Stimulated activated effector memory CD8-positive, alpha-beta T cell treated with anti-CD3 and anti-CD28 coated beads, Interleukin-12 subunit alpha, Interleukin-12 subunit beta, amount 100 ng/mL, for 72 hours (primary cell): ENCODE measurements around the gene POLRMT.
A peak's percentile ranks its signal among the peaks of the same experiment; 100 is the strongest.
"Not testable (repeated sequence)": the region's sequence is repeated elsewhere in the genome, so short reads cannot be mapped to it uniquely, and the experiment has no call there.

ENCODE experiments used
- ATAC-seq: fragments of 150-1000 bp; cut with Tn5 transposase; 2 replicates; pipeline ENCODE4 v1.10.0; 2021
- DNase-seq, 2 donors: peaks; one replicate each; pipeline ENCODE4 v3.0.0; 2021 to 2022; ENCODE audit warnings: low spot score in 2 of 2
- H3K27ac Mint-ChIP-seq: one replicate; pipeline ENCODE4 v1.8.0; 2022; ENCODE audit warnings: mild to moderate bottlenecking, mixed read lengths
- H3K36me3 Mint-ChIP-seq: one replicate; pipeline ENCODE4 v1.8.0; 2022; ENCODE audit warnings: mild to moderate bottlenecking, mixed read lengths
- H3K4me1 Mint-ChIP-seq: one replicate; pipeline ENCODE4 v1.8.0; 2022; ENCODE audit warnings: mixed read lengths
- H3K4me3 Mint-ChIP-seq: one replicate; pipeline ENCODE4 v1.8.0; 2022; ENCODE audit warnings: mild to moderate bottlenecking, mixed read lengths
- H3K9me3 Mint-ChIP-seq: one replicate; pipeline ENCODE4 v1.8.0; 2022; ENCODE audit warnings: mixed read lengths

Gene POLRMT

DNA sequence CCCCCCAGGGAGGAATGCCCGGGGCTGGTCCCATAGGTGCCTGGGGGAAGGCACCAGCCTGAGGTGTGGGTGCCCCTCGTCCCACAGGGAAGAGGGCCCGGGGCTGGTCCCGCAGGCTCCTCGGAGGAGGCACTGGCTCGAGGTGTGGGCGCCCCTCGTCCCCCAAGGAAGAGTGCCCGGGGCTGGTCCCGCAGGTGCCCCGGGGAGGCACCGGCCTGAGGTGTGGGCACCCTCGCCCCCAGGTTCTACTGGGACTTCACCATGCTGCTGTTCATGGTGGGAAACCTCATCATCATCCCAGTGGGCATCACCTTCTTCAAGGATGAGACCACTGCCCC lies 30.1 kb downstream of the POLRMT start:
- not testable (repeated sequence) for H3K36me3 Mint-ChIP-seq, H3K9me3 Mint-ChIP-seq, DNase-seq, H3K4me3 Mint-ChIP-seq, ATAC-seq, H3K27ac Mint-ChIP-seq, H3K4me1 Mint-ChIP-seq

DNA sequence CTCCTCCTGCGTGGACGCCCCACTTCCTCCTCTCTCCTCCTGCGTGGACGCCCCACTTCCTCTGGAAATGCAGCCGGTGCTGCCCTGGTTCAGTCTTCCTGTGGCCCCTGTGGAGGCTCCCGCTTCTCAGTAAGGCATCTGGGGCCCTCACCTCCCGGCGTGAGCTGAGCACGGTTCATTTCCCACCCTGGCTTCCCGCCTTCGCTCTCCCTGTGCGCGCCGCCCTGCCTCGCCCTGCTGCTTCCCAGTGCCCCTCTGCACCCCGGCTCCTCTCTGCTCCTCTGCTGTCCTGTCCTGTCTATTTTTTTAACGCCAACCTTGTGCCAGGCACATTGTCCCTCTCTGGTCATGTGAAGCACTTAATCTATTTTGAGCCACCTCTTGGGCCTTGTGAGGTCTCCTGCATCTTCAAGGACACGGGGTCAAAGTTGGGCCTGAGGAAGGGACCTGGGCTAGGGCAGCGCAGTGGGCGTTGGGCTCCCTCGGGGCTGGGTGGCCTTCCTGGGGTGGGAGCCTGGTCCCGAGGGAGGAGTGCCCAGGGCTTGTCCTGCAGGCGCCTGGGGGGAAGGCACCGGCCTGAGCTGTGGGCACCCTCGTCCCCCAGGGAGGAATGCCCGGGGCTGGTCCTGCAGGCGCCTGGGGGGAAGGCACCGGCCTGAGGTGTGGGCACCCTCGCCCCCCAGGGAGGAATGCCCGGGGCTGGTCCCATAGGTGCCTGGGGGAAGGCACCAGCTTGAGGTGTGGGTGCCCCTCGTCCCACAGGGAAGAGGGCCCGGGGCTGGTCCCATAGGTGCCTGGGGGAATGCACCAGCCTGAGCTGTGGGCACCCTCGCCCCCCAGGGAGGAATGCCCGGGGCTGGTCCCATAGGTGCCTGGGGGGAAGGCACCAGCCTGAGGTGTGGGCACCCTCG lies 30.7 kb downstream of the POLRMT start:
- Mint-ChIP-seq H3K4me1 (no peaks in the 10 kb centered on the region), H3K27ac (no peak overlapping the region), H3K9me3 (no peaks in the 10 kb centered on the region), H3K36me3 (no peaks in the 10 kb centered on the region), H3K4me3 (no peak overlapping the region)
- DNase-seq (no peak), ATAC-seq (no peak)

DNA sequence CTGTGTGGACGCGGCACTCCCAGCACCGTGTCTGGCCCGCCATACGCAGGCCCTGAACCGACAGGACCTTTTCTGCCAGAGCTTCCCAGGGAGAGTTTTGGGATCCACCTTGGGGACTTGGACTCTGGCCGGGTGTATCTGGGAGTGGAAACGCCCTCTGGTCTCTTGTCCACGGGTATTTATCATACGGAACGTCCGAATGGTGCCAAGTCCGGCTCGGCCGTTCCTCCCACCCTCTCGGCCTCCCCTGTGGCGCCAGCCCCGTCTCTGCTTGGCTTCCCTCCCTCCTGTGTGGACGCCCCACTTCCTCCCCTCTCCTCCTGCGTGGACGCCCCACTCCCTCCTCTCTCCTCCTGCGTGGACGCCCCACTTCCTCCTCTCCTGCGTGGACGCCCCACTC lies 31.5 kb downstream of the POLRMT start:
- Mint-ChIP-seq H3K4me1 (no peaks in the 10 kb centered on the region), H3K4me3 (no peak overlapping the region), H3K36me3 (no peaks in the 10 kb centered on the region), H3K9me3 (no peaks in the 10 kb centered on the region), H3K27ac (no peak overlapping the region)
- DNase-seq (no peak), ATAC-seq (no peak)

DNA sequence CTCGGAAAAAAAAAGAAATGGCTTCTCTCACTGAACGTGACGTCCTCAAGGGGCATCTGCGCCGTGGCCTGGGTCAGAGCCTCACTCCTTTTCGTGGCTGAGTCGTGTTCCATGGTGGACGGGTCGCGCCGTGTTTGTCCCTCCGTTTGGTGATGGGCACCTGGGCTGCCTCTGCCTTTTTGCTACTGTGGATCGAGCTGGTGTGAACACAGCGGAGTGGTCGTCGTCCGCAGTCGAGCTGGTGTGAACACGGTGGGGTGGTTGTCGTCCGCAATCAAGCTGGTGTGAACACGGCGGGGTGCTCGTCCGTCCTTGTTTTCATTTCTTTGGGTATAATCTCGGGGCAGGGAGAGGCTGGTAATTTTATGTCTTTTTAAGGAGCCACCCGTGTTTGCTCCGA lies 32.0 kb downstream of the POLRMT start:
- H3K4me1 Mint-ChIP-seq, result no peaks in the 10 kb centered on the region
- ATAC-seq (no peak), DNase-seq (no peak)
- H3K27ac Mint-ChIP-seq, result no peak overlapping the region
- H3K9me3 Mint-ChIP-seq, result no peaks in the 10 kb centered on the region
- no peaks in the 10 kb centered on the region for H3K36me3 Mint-ChIP-seq
- H3K4me3 Mint-ChIP-seq, result no peak overlapping the region

DNA sequence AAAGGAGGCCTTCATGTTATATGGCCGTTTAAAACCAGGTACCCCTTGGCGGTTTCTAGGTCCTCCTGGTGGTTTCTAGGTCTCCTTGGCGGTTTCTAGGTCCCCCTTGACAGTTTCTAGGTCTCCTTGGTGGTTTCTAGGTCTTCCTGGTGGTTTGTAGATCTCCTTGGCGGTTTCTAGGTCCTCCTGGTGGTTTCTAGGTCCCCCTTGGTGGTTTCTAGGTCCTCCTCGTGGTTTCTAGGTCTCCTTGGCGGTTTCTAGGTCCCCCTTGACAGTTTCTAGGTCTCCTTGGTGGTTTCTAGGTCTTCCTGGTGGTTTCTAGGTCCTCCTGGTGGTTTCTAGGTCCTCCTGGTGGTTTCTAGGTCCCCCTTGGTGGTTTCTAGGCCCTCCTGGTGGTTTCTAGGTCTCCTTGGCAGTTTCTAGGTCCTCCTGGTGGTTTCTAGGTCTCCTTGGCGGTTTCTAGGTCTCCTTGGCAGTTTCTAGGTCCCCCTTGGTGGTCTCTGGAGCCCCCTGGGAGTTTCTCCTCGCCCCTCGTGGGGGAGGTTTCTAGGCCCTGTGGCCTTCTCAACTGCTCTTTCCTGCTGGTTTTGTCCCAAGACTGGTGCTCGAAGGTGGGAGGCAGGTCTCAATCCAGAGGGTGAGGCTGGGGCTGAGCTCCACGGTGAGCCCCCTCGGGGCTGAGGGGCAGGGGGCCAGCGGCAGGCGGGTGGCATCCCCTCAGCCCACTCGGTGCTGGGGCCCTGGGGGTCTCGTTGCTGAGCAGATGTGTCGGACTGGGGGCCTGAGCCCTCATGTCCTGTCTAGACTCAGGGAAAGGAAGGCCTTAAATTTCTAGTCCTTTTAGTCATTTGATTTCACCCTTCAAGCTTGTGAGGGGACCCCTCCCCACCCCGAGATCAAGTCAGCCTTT lies 35.7 kb downstream of the POLRMT start:
- no peak for DNase-seq
- Mint-ChIP-seq H3K9me3 (no peaks in the 10 kb centered on the region), H3K36me3 (peaks cover 4% of the 10 kb centered on the region), H3K27ac (no peak overlapping the region), H3K4me1 (no peaks in the 10 kb centered on the region), H3K4me3 (no peak overlapping the region)
- ATAC-seq, result no peak

DNA sequence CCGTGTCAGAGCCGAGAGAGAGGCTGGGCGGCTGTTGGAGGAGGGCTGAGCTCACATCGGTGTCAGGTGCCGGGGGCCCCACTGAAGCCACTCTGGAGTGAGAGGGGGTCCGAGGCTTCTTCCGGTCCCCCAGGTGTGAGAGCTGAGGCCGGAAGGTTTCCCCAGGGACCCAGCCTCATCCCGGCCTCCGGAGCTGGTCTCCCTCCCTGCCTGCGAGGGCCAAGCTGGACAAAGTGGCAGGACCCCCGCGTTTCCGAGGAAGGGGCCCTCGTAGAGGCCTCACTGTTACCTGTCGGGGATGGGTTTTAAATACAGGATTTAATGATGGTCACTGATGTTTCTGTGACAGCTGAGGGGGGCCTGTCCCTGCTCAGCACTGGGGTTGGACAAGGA lies 37.1 kb downstream of the POLRMT start:
- no peak for DNase-seq
- no peak for ATAC-seq
- Mint-ChIP-seq H3K4me3 (no peak overlapping the region), H3K4me1 (no peaks in the 10 kb centered on the region), H3K27ac (no peak overlapping the region), H3K9me3 (no peaks in the 10 kb centered on the region), H3K36me3 (peaks cover 4% of the 10 kb centered on the region)

DNA sequence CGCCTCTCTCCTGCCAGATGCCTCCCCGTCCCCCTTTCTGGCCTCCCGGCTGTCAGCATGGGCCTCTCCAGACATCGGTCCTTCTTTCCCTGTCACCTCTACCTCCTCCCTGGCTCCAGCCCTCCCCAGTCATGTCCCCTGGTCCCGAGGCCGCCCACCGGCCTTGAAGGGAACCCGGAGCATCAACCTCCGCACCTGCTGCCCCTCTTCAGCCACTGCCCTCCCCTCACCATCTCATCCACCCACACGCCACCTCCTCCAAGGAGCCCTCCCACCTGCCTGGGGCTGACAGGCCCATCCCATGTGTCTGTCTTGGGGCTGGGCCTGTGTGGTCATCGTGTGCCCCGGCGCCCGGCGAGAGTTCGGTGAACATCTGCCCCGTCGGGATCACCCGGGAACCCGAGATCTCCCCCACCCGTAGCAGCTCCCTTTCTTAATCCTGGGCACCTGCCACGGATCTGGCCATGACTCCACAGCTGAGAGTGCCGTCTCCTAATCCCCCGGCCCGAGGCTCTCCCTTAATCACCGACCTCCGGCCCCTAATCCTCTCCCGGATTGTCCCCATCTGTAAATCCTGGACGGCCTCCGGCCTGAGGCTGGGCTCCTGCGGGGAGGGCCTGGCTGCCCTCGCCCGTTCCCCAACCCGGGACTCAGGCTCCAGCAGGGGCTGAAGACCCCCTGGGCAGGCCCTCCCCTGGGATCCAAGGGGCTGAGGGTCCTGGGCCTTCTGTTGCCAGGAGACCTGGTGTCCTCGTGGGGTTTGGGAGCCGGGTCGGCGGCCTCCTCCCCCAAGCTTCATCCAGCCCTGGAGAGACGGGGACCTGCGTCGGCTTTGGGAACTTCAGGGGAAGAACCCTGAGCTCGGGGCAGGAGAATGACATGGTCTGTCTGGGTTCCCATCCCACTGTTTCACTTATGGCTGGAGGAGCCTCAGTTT lies 37.7 kb downstream of the POLRMT start:
- Mint-ChIP-seq H3K27ac (no peak overlapping the region), H3K4me3 (no peak overlapping the region), H3K36me3 (peaks cover 4% of the 10 kb centered on the region), H3K4me1 (no peaks in the 10 kb centered on the region), H3K9me3 (no peaks in the 10 kb centered on the region)
- no peak for DNase-seq
- ATAC-seq, result no peak

DNA sequence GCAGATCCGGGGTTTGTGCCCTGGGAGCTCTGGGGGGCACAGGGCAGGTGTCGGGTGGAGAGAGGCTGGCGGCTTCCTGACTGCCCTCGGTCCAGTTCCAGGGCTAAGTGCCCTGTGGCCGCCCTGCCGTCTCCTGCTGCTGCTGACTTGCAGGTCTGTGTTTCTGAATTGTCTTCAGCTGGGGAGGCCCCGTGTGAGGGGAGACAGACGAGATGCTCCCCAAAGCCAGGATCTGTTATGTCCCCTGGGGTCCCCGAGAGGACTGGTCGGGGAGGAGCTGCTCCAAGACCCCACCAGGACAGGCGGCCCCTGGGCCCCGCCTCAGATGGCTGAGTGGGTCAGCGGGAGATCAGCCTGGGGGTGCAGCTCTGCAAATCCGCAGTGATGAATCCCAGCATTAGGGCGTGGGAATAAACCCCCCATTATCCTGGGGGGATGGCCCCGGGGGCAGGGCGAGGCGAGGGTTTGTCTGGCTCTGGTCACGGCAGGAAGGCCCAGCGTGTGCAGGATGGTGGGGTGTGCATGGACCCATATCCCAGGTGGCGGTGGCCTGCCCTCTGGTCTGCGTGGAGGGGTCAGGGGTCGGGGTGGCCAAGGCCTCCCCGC lies 39.0 kb downstream of the POLRMT start:
- Mint-ChIP-seq H3K4me1 (no peaks in the 10 kb centered on the region), H3K27ac (no peak overlapping the region), H3K9me3 (no peaks in the 10 kb centered on the region), H3K36me3 (peaks cover 4% of the 10 kb centered on the region), H3K4me3 (no peak overlapping the region)
- ATAC-seq (no peak), DNase-seq (no peak)

DNA sequence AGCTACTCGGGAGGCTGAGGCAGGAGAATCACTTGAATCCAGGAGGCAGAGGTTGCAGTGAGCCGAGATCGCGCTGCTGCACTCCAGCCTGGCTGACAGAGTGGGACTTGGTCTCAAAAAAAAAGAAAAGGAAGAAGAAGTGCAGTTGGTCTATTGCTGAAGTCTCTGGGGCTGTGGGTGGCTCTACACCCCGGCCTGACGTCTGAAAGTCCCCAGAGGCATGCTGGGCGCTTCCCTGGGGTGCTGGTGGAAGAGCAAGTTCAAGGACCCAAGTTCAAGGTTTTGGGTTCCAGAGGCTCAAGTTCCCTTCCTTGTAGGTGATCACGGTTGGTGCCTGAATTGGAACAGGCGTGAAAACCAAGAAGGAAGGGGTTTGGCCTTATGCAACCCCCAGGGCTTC lies 39.8 kb downstream of the POLRMT start:
- no peak overlapping the region for H3K4me3 Mint-ChIP-seq
- no peak overlapping the region for H3K27ac Mint-ChIP-seq
- no peaks in the 10 kb centered on the region for H3K9me3 Mint-ChIP-seq
- H3K36me3 Mint-ChIP-seq, result peaks cover 4% of the 10 kb centered on the region
- H3K4me1 Mint-ChIP-seq, result peaks cover under 1% of the 10 kb centered on the region
- ATAC-seq (no peak), DNase-seq (no peak)

DNA sequence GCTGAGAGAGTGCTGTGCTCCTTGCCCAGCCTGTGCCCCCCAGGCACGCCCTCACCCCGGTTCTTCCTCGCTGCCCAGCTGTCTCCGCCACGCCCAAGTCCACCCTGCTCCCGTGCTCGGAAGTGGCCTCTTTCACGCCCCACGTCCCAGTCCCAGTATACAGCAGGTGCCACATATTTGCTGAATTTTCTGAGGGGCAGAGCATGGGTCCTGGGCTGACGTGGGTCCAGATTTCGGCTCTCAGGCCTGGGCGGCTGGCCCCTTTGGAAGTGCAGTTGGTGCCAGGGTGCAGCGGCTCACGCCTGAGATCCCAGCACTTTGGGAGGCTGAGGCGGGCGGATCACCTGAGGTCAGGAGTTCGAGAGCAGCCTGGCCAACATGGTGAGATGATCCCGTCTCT lies 40.3 kb downstream of the POLRMT start:
- no peak overlapping the region for H3K4me3 Mint-ChIP-seq
- H3K4me1 Mint-ChIP-seq, result peaks cover 5% of the 10 kb centered on the region
- H3K36me3 Mint-ChIP-seq, result peaks cover 4% of the 10 kb centered on the region
- H3K9me3 Mint-ChIP-seq, result no peaks in the 10 kb centered on the region
- ATAC-seq (no peak), DNase-seq (no peak)
- H3K27ac Mint-ChIP-seq, result no peak overlapping the region

DNA sequence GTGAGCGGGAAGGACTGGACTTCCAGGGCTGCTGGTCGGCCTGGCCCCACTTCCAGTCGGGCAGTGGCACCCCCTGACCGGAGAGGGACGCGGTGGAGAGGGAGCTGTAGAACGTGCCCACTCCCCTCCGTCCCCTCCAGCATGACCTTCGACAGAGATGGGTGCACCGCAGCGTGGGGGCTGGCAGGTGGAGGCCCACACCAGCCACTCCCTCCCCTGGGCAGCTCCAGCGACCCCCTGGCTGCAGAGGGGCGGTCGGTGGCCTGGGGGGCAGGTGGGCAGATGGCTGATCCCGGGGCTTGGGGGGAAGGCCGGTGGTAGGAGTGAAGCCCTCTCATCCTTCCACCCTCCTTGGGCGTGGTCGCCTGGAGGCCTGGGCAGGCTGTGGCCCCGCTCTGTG lies 41.2 kb downstream of the POLRMT start:
- peaks cover 4% of the 10 kb centered on the region for H3K36me3 Mint-ChIP-seq
- no peaks in the 10 kb centered on the region for H3K9me3 Mint-ChIP-seq
- peaks cover 6% of the 10 kb centered on the region for H3K4me1 Mint-ChIP-seq
- H3K4me3 Mint-ChIP-seq, result no peak overlapping the region
- DNase-seq, result no peak
- ATAC-seq, result no peak
- H3K27ac Mint-ChIP-seq, result no peak overlapping the region

DNA sequence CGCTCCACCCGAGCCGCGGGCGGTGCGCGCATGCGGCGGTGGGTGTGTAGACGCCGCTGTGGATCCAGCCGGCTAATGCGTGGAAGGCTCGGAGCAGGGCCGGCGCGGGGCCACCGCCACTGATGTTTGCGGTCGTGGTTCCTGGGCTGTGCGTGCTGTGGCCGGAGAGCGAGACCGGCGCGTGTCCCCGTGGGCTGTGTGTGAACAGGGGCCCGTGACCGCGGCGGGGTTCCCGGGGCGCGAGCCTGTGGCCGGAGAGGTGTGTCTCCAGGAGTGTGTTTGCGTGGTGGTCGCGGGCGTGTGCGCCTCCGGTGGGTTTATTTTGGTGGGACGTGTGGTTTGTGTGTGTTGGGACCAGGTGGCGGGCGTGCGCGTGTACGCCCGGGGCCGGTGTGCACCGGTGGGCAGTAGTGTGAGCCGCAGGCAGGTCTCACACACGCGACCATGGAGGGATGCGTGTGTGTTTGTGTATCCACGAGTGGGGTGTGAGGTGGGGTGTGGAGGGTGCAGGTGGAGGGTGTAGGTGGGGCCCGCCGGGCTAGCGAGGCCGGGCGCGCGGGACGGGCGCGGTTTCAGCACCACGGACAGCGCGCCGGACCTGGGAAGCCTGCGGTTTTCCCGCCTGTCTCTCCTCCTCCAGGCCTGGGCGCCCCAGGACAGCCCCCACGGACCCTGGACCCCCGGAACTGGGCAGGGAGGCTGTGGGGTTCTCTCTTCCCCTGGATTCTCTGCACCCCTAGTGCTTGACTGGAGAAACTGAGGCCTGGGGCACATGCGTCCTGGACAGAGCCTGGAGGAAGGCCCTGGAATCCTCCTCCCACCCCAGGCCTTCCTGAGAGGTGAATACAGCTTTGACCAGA lies 42.0 kb downstream of the POLRMT start:
- no peak for ATAC-seq
- H3K4me3 Mint-ChIP-seq, result peak overlapping the region; percentile 20

DNA sequence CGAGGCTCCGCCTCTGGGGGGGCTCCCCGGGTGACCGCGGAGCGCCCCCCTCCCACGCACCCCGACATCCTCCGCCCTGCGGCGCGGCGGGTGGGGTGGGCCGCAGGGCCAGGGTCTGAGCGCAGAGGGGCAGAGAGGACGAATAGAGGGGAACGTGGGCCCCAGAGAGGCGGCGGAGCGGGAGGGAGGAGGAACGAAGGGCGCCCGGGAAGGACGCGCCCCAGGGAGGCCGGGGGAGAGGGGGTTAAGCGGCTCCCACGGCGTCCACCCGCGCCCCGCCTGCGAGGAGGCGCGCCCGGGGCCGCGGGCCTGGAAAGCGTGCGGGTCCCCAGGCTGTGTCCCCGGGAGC lies 42.6 kb downstream of the POLRMT start:
- Mint-ChIP-seq H3K27ac (no peak overlapping the region), H3K36me3 (peaks cover 4% of the 10 kb centered on the region), H3K4me1 (peaks cover 6% of the 10 kb centered on the region), H3K4me3 (peak overlapping the region; percentile 20), H3K9me3 (no peaks in the 10 kb centered on the region)
- DNase-seq (no peak), ATAC-seq (no peak)

More for the DNA sequence above, 42.0 kb downstream of the POLRMT start:
- peaks cover 6% of the 10 kb centered on the region for H3K4me1 Mint-ChIP-seq
- no peak overlapping the region for H3K27ac Mint-ChIP-seq
- no peak for DNase-seq
- H3K36me3 Mint-ChIP-seq, result peaks cover 4% of the 10 kb centered on the region
- no peaks in the 10 kb centered on the region for H3K9me3 Mint-ChIP-seq

DNA sequence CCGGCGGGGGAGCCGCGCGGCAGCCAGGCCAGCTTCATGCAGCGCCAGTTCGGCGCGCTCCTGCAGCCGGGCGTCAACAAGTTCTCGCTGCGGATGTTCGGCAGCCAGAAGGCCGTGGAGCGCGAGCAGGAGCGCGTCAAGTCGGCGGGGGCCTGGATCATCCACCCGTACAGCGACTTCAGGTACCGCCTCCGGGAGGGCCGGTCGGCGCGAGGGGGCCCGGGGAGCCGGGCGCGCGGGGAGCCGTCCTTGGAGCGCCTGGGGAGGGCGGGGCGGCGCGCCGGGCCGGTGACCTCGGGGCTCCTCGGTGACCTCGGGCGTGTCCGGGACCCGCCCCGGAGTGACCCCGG lies 43.0 kb downstream of the POLRMT start:
- Mint-ChIP-seq H3K4me1 (peaks cover 6% of the 10 kb centered on the region), H3K27ac (no peak overlapping the region), H3K9me3 (no peaks in the 10 kb centered on the region), H3K4me3 (peak overlapping the region; percentile 20), H3K36me3 (peaks cover 4% of the 10 kb centered on the region)
- DNase-seq, result no peak
- peak; percentile 35 for ATAC-seq
